NCI-H1694 (cell line): ENCODE measurements around the gene RMND1.
"Not testable (repeated sequence)": the region's sequence is repeated elsewhere in the genome, so short reads cannot be mapped to it uniquely, and the experiment has no call there.

Experiments used
- DNase-seq: peaks from one replicate; lab custom pipeline; 2025; lab: John Stamatoyannopoulos, UW

Gene RMND1, protein sequence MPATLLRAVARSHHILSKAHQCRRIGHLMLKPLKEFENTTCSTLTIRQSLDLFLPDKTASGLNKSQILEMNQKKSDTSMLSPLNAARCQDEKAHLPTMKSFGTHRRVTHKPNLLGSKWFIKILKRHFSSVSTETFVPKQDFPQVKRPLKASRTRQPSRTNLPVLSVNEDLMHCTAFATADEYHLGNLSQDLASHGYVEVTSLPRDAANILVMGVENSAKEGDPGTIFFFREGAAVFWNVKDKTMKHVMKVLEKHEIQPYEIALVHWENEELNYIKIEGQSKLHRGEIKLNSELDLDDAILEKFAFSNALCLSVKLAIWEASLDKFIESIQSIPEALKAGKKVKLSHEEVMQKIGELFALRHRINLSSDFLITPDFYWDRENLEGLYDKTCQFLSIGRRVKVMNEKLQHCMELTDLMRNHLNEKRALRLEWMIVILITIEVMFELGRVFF

DNA sequence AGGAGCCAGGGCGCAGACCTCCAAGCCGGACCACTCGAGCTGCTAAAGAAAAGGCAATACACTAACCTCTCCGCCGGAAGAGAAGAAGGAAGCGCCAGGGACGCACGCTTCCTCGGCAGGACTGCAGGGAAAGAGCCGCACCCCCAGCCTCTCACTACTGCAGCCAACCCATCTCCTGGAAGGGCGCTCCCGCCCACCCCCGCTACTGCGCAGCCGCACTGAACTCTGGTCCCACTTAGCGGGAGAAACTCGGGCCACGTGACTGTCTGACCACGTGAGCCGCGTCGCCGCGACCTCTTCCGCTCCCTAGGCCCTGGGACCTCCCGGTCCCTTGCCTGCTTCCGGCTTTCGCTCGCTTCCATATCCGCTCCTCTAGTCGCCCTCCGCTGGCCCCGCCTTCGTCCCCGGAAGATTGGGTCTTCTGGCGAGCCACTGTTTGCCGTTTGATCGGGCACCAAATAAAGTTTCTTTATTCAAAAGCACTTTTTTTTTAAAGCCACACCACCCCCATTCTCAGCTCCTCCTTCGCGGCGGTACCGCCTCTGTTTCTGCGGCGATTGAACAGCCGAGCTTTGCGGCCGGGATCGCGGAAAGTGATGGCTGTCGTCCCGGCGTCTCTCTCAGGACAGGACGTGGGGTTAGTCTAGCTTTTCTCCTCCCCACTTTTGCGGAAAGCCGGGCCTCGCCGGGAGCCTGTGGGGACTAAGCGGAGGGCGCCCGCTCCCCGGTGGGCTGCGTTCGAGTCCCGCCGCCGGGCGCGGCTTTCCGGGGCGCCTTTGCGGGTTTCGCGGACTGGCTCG lies at the start of gene RMND1:
TSS of gene RMND1 (minus strand) at position 177 of the 800 bp plus-strand sequence. CDS start 6,315 bp downstream, outside the sequence.
- DNase-seq = peak; percentile 97

DNA sequence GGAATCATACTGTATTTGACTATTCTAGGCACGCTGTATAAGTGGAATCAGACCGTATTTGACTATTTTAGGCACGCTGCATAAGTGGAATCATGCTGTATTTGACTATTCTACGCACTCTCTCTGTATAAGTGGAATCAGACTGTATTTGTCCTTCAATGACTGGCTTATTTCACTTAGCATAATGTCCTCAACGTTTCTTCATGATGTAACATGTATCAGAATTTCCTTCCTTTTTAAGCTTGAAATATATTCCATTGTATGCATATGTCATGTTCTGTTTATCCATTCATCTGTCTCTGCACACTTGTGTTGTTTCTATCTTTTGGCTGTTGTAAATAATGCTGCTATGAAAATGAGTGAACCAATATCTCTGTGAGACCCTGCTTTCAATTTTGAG lies 47.6 kb upstream of the RMND1 start:
- DNase-seq = no peak

DNA sequence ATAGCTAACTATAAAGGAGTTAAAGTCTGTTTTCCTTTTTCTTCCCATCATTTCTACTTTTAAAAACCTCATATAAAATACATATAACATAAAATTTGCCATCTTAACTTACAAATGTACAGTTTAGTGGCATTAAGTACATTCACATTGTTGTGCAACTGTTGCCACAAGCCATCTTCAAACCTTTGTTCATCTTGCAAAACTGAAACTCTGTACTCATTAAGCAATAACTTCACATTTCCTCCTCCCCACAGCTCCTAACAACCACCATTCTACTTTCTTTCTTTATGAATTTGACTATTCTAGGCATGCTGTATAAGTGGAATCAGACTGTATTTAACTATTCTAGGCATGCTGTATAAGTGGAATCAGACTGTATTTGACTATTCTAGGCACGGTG lies 46.4 kb upstream of the RMND1 start:
- no peak for DNase-seq

- DNase-seq = no peak
Observed at GRCh38 chr6:151497905-151498304, 46.0 kb upstream of the RMND1 start.

DNA sequence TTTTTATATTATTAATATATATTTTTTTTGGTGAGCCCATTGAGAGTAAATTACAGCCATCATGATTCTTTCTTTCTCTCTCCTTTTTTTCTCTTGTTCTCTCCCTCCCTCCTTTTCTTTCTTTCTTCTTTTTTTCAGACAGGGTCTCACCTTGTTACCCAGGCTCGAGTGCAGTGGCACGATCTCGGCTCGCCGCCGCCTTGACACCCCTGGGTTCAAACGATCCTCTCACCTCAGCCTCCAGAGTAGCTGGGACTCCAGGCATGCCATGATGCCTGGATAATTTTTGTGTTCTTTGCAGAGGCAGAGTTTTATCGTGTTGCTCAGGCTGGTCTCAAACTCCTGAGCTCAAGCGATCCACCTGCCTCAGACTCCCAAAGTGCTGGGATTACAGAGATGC lies 43.5 kb upstream of the RMND1 start:
- DNase-seq = no peak

DNA sequence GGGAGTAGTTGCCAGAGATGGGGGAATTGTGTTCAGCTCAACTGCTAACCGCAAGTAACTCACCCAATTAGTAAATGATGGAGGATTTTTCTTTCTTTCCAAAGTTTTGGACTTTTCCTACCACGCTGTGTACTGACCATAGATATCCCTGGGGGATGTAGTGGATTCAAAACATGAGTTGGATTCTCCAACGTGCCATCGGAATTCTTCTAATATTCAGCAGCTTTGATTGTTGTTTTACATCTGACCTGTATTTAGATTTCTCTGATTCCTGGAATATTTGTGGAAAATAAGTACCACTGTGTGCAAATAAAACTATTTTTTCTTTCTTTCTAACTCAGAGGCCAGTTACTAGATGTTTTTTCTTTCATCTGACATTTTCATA lies 43.0 kb upstream of the RMND1 start:
- no peak for DNase-seq

DNA sequence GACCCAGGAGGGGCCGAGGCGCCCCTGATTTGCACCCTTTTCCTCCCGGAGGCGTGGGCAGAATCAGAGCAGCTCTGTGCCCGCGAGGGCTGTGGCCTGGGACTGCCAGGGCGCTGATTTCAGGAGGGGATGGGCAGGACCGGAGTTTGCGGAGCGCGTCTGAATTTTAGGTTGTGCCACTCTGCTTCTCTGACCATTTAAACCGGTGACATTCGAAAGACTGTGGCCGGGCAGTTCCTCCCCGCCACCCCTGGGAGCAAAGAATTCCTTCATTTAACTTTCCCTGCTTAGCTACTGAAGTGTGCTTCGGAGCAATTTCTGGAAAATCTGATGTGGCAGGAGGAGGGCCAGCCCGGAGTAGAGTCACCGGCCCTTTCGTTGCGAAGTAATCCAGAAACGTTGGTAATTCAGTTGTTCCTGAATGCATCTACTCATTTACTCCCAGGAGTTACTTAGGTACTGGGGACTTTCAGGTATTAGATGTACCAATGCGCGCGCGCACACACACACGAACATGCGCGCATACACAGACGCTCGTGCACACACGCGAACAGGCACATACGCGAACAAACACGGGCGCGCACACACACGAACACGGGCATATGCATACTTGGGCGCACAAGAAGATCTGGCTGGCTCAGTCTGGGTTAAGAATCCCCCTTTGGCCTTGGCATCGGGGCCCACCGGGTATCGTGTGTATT lies 42.5 kb upstream of the RMND1 start:
- no peak for DNase-seq

DNA sequence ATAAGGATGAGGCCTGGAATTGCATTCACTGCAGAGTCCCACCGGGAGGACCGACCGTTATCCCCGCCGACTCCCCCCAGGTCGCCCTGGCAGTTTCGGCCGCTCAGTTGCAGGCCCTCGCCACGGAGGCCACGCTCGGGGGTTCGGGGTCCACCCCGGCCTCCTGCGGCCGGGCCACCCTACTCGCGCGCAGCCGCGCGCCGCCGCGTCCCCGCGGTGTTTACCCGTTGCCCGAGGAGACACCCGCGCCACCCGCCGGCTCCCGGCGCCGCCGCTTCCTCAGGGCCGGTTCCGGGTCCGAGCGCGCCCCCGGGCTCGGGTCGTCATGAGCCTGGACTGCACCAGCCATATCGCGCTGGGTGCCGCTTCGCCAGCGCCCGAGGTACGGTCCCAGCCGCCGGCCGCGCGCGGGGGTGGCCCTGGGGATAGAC lies 41.9 kb upstream of the RMND1 start, which contains the start of gene CCDC170:
TSS of gene CCDC170 (plus strand) at position 214 of the 431 bp plus-strand sequence. CDS start at position 326, 112 bp downstream.
- no peak for DNase-seq

GRCh38 chr6:151493161-151493803 lies 41.4 kb upstream of the RMND1 start:
- no peak for DNase-seq

DNA sequence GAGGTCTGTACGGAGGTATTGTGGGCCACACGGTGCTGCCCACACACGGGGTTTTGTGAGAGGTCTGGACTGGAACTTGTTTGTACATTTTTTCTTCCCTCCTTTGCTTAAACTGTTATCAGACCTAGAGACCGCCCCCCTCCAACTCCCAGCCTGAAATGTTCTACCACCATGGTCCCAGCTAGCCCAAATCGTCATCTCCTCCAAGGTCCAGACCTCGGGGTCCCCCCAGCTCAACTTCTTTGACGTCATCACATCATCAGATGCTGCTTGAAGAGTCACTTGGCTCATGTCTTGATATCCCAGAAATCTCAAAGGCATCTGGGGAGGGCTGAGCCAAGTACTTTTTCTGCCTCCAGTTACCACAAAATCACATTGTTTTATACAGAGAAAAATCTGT lies 39.1 kb upstream of the RMND1 start:
- DNase-seq = no peak

DNA sequence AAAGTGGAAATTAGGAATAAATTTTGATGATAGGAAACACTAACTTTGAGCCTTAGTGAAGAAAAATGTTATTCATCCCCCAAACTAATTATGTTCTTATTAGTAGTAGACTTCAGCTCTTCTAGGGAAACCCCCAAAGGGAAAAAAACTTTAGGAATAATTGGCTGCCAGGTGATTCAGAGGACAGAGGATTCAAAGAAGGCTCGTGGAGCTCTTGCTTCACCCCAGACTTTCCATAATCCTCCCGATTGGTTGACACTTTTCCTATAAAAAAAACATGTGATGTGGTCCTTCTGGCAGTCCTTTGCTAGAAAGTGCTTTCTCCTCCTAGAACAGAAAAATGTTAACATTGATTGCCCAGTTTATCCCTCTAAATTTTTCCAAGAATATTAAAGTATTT lies 36.3 kb upstream of the RMND1 start:
- no peak for DNase-seq

GRCh38 chr6:151483994-151484393 lies 32.1 kb upstream of the RMND1 start:
- DNase-seq = no peak

- no peak for DNase-seq
Observed at GRCh38 chr6:151482290-151482689, 30.4 kb upstream of the RMND1 start.

DNA sequence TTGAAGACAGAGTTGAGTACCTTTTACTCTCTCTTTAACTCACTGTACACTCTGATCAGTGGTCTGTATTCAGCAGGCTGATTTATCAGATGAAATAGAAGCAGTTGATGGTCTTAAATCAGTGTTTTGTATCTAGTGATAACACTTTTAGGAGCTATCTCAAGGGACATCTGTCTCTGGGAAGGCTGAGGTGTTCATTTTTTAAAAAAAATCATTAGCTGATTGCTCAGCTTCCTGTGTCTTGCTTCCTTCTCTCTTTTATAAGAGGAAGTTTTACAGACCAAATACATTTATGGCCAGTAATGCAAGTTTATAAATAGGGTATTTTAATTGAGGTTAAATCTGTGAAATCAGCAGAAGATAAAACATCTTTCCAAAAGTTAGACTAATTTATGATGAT lies 29.9 kb upstream of the RMND1 start:
- no peak for DNase-seq

DNA sequence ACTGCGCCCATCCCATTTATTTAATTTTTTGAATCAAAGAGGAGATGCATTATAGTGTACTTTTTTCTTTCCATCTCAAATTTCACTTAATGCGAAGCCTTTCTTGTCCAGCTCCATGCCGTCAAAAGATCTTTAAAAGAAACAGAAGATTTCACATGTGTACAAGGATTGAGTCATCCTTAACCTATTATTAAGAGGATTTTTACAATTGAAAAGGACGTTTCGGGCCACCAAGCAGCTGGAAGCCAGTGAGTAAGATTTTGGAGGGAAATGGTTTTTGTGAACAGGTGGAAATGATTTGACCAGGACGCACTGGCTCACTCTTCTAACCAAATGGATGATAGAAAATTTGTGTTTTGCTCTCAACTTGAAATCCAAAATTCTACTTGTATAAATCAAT lies 26.7 kb upstream of the RMND1 start:
- DNase-seq = no peak

- no peak for DNase-seq
Observed at GRCh38 chr6:151477726-151478125, 25.8 kb upstream of the RMND1 start.

GRCh38 chr6:151475653-151476523 lies 24.0 kb upstream of the RMND1 start:
- peak; percentile 45 for DNase-seq

DNA sequence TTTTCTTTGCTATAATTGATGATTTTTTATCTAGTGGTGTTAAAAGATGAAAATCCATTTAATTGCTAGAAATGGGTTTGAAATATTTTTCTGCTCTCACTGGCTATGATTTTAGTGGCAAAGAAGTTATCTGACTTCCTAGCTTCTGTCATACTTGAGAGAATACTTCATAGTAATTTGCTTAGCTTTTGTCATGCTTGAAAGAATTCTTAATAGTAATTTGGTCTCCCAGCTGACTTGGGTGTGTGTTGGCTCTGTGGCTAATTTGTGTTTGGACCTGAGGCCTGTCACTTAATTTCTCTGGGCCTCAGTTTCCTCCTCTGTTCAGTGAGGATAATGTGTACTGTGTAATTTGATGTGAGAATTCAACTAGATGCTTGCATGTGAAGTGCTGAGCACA lies 12.8 kb upstream of the RMND1 start:
- DNase-seq = no peak

DNA sequence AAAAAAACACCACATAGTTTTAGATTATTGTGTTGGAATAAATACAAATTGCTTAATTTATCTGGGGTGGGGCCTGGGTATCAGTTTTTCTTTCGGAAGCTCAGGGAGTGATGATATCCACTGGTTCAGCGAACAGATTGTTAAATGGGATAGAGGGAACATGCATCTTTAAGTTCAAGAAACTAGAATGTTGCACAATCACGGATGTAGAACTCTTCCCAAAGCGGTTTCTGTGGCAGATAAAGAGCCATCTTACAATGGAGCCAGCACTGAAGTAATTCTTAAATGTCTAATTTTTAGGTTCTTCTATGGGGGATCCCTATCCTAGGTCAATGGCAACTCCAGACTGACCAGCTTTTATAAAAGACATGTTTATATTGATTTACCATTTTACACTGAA lies 9.7 kb upstream of the RMND1 start:
- no peak for DNase-seq

DNA sequence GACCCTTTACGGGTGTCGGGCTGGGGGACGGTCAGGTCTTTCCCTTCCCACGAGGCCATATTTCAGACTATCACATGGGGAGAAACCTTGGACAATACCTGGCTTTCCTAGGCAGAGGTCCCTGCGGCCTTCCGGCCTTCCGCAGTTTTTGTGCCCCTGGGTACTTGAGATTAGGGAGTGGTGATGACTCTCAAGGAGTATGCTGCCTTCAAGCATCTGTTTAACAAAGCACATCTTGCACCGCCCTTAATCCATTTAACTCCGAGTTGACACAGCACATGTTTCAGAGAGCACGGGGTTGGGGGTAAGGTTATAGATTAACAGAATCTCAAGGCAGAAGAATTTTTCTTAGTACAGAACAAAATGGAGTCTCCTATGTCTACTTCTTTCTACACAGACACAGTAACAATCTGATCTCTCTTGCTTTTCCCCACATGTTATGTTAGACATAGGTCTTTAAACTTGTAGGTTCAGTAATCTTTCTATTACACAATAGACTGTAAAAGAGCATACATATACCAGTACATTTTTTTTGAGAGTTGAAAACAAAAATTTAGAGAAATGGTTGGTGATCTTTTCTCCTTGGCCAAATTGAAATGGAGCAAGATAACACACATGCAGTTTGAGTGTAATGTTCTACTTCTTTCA lies 3.9 kb upstream of the RMND1 start:
- not testable (repeated sequence) for DNase-seq
